ENCODE data around the gene CPA4.

Gene CPA4

DNA sequence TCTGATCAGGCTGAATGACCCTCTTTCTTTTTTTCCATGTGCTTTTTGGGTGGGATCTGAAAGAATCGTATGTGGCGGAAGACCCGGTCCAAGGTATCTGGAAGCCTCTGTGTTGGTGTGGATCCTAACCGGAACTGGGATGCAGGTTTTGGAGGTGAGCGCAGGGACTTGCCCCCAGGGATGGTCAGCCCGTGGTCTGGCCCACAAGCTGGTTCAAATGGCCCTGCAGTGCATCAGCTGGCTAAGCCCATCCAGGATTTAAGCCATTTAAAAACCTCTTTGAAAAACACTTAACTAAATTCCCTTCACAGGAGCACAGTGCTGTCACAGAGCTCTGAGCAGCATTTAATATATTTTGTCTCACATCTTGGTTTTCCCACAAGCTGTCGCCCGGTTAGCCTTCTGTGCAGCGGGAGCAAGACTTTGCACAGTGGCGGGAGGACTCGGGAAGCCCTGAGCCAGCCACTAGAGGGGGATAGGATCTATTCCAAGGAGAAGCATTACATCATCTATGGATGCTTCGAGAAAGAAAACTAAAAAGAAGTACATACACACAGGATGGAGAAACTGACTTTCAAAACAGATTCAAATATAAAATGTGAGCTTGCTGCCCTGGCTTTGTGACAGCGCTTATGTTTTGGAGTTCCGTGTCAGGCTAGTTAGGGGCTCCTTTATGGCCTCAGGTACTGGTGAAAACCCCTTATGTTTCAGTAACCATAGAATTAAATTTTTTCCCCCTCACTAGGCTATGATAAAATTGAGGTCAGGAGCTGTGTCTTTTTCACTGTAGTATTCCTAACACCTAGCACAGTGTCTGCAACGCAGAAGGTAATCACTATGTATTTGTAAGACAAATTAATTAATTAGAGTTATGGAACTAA is 15.0 kb upstream of the CPA4 start:
- no peaks in the 10 kb centered on the region for H3K4me1 ChIP-seq (ENCODE audit: control insufficient read depth, insufficient read depth, low read length)
- H3K9me3 ChIP-seq (ENCODE audit: control insufficient read depth, low read length) = no peaks in the 10 kb centered on the region
- no peaks in the 10 kb centered on the region for H3K36me3 ChIP-seq (ENCODE audit: control insufficient read depth, insufficient read depth, low read length)
- H3K9ac ChIP-seq (ENCODE audit: low read length) = no peak overlapping the region
- peaks cover under 1% of the 10 kb centered on the region for H3K27me3 ChIP-seq (ENCODE audit: control insufficient read depth, insufficient read depth, low read length)
- no peak overlapping the region for H3K4me3 ChIP-seq (ENCODE audit: low read length)

GRCh38 chr7:130278860-130279259 is 14.1 kb upstream of the CPA4 start:
- Histone ChIP-seq H3K4me1 (ENCODE audit: control insufficient read depth, insufficient read depth, low read length) (no peaks in the 10 kb centered on the region), H3K4me3 (ENCODE audit: low read length) (no peak overlapping the region), H3K9me3 (ENCODE audit: control insufficient read depth, low read length) (no peaks in the 10 kb centered on the region), H3K27me3 (ENCODE audit: control insufficient read depth, insufficient read depth, low read length) (no peaks in the 10 kb centered on the region), H3K9ac (ENCODE audit: low read length) (no peak overlapping the region), H3K36me3 (ENCODE audit: control insufficient read depth, insufficient read depth, low read length) (no peaks in the 10 kb centered on the region)

- Histone ChIP-seq H3K27me3 (ENCODE audit: control insufficient read depth, insufficient read depth, low read length) (no peaks in the 10 kb centered on the region), H3K36me3 (ENCODE audit: control insufficient read depth, insufficient read depth, low read length) (no peaks in the 10 kb centered on the region), H3K4me1 (ENCODE audit: control insufficient read depth, insufficient read depth, low read length) (no peaks in the 10 kb centered on the region), H3K9ac (ENCODE audit: low read length) (no peak overlapping the region), H3K9me3 (ENCODE audit: control insufficient read depth, low read length) (no peaks in the 10 kb centered on the region), H3K4me3 (ENCODE audit: low read length) (no peak overlapping the region)
Measured at GRCh38 chr7:130279286-130279685, 13.7 kb upstream of the CPA4 start.

- Histone ChIP-seq H3K4me3 (ENCODE audit: low read length) (no peak overlapping the region), H3K27me3 (ENCODE audit: control insufficient read depth, insufficient read depth, low read length) (no peaks in the 10 kb centered on the region), H3K36me3 (ENCODE audit: control insufficient read depth, insufficient read depth, low read length) (no peaks in the 10 kb centered on the region), H3K9me3 (ENCODE audit: control insufficient read depth, low read length) (no peaks in the 10 kb centered on the region), H3K9ac (ENCODE audit: low read length) (no peak overlapping the region), H3K4me1 (ENCODE audit: control insufficient read depth, insufficient read depth, low read length) (no peaks in the 10 kb centered on the region)
Measured at GRCh38 chr7:130279906-130280305, 13.1 kb upstream of the CPA4 start.

DNA sequence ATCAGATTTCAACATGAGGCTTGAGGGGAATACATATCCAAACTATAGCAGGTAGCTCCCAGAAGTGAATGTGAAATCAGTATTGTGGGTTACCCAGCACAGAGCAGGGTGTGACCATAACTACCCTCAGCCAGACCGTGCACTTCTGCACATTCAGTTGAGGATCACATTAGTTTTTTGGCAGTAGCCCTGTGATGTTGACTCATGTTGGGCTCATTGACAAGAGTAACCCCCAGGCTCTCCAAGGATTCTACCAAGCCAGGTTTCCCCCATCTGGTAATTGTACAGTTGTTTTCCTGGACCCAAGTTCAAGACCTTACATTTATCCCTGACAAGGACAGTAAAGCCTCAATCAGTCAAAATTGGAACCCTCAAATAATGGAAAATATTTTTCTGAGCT is 11.7 kb upstream of the CPA4 start:
- H3K9me3 ChIP-seq (ENCODE audit: control insufficient read depth, low read length) = no peaks in the 10 kb centered on the region
- no peak overlapping the region for H3K4me3 ChIP-seq (ENCODE audit: low read length)
- H3K36me3 ChIP-seq (ENCODE audit: control insufficient read depth, insufficient read depth, low read length) = no peaks in the 10 kb centered on the region
- H3K27me3 ChIP-seq (ENCODE audit: control insufficient read depth, insufficient read depth, low read length) = no peaks in the 10 kb centered on the region
- H3K9ac ChIP-seq (ENCODE audit: low read length) = no peak overlapping the region
- no peaks in the 10 kb centered on the region for H3K4me1 ChIP-seq (ENCODE audit: control insufficient read depth, insufficient read depth, low read length)

- H3K4me3 ChIP-seq (ENCODE audit: low read length) = no peak overlapping the region
- no peaks in the 10 kb centered on the region for H3K36me3 ChIP-seq (ENCODE audit: control insufficient read depth, insufficient read depth, low read length)
- no peaks in the 10 kb centered on the region for H3K27me3 ChIP-seq (ENCODE audit: control insufficient read depth, insufficient read depth, low read length)
- no peaks in the 10 kb centered on the region for H3K4me1 ChIP-seq (ENCODE audit: control insufficient read depth, insufficient read depth, low read length)
- H3K9me3 ChIP-seq (ENCODE audit: control insufficient read depth, low read length) = no peaks in the 10 kb centered on the region
- no peak overlapping the region for H3K9ac ChIP-seq (ENCODE audit: low read length)
Measured at GRCh38 chr7:130286881-130287280, 6.1 kb upstream of the CPA4 start.

DNA sequence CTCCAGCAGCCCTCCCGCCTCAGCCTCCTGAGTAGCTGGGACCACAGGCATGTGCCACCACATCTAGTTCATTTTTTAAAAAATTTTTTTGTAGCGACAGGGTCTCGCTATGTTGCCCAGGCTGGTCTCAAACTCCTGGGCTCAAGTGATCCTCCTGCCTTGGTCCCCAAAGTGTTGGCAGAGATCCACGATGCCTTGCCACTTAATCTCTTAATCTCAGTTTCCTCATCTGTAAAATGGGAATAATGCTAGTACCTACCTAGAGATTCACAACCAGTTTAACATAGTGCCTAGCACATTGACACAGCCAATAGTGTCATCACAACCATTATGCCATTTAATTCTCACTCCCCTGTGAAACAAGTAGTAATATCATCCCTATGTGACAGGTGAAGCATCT is 4.8 kb upstream of the CPA4 start:
- Histone ChIP-seq H3K36me3 (ENCODE audit: control insufficient read depth, insufficient read depth, low read length) (no peaks in the 10 kb centered on the region), H3K9me3 (ENCODE audit: control insufficient read depth, low read length) (no peaks in the 10 kb centered on the region), H3K4me1 (ENCODE audit: control insufficient read depth, insufficient read depth, low read length) (no peaks in the 10 kb centered on the region), H3K27me3 (ENCODE audit: control insufficient read depth, insufficient read depth, low read length) (no peaks in the 10 kb centered on the region), H3K9ac (ENCODE audit: low read length) (no peak overlapping the region), H3K4me3 (ENCODE audit: low read length) (no peak overlapping the region)

- Histone ChIP-seq H3K9me3 (ENCODE audit: control insufficient read depth, low read length) (no peaks in the 10 kb centered on the region), H3K4me1 (ENCODE audit: control insufficient read depth, insufficient read depth, low read length) (no peaks in the 10 kb centered on the region), H3K9ac (ENCODE audit: low read length) (no peak overlapping the region), H3K4me3 (ENCODE audit: low read length) (no peak overlapping the region), H3K27me3 (ENCODE audit: control insufficient read depth, insufficient read depth, low read length) (no peaks in the 10 kb centered on the region), H3K36me3 (ENCODE audit: control insufficient read depth, insufficient read depth, low read length) (no peaks in the 10 kb centered on the region)
Measured at GRCh38 chr7:130288829-130289228, 4.1 kb upstream of the CPA4 start.

GRCh38 chr7:130289478-130289877 is 3.5 kb upstream of the CPA4 start:
- Histone ChIP-seq H3K4me3 (ENCODE audit: low read length) (no peak overlapping the region), H3K9me3 (ENCODE audit: control insufficient read depth, low read length) (no peaks in the 10 kb centered on the region)

GRCh38 chr7:130290745-130291144 is 2.2 kb upstream of the CPA4 start:
- H3K36me3 ChIP-seq (ENCODE audit: control insufficient read depth, insufficient read depth, low read length) = no peaks in the 10 kb centered on the region
- H3K4me1 ChIP-seq (ENCODE audit: control insufficient read depth, insufficient read depth, low read length) = no peaks in the 10 kb centered on the region
- H3K27me3 ChIP-seq (ENCODE audit: control insufficient read depth, insufficient read depth, low read length) = no peaks in the 10 kb centered on the region
- no peaks in the 10 kb centered on the region for H3K9me3 ChIP-seq (ENCODE audit: control insufficient read depth, low read length)
- no peak overlapping the region for H3K4me3 ChIP-seq (ENCODE audit: low read length)
- H3K9ac ChIP-seq (ENCODE audit: low read length) = no peak overlapping the region

More at GRCh38 chr7:130289478-130289877, 3.5 kb upstream of the CPA4 start:
- Histone ChIP-seq H3K4me1 (ENCODE audit: control insufficient read depth, insufficient read depth, low read length) (no peaks in the 10 kb centered on the region), H3K36me3 (ENCODE audit: control insufficient read depth, insufficient read depth, low read length) (no peaks in the 10 kb centered on the region), H3K9ac (ENCODE audit: low read length) (no peak overlapping the region), H3K27me3 (ENCODE audit: control insufficient read depth, insufficient read depth, low read length) (no peaks in the 10 kb centered on the region)

DNA sequence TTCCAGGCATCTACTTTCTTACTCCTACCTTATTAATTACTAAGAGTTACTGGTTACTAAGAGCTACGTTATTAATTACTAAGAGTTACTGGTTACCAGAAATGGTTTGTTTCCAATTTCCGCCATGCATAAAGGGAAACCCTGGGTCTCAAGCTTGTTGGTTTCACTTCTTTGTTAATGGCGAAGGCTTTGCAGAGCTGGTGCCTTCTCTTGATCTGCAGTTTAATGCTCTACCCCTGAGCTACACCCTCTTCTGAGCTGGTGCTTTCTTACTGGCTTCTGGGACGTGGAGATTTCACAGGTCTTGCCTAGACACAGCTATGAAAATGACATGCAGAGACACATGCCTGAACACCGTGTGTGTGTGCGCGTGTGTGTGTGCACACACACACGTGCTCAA is 560 bp downstream of the CPA4 start:
- Histone ChIP-seq H3K4me1 (ENCODE audit: control insufficient read depth, insufficient read depth, low read length) (no peaks in the 10 kb centered on the region), H3K27me3 (ENCODE audit: control insufficient read depth, insufficient read depth, low read length) (no peaks in the 10 kb centered on the region), H3K9ac (ENCODE audit: low read length) (no peak overlapping the region), H3K36me3 (ENCODE audit: control insufficient read depth, insufficient read depth, low read length) (no peaks in the 10 kb centered on the region), H3K9me3 (ENCODE audit: control insufficient read depth, low read length) (no peaks in the 10 kb centered on the region), H3K4me3 (ENCODE audit: low read length) (no peak overlapping the region)

DNA sequence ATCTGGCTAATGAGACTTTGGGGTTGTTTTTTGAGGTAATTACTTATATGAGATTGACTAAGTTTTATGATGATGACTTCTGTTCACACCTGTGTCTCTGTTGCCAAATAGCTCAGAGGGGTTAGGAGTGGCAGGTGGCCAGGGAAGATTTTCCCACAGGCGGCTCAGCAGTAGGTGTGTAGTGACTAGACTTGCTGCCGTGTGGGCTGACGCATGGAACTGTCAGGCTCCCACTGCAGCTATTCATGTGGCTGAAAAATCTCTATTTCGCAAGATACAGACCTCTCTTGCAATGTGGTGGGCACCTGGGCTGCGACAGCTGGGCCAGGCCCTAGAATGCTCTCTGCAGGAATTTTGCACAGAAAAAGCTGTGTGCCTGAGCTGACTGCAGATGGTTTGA is 1.4 kb downstream of the CPA4 start:
- H3K36me3 ChIP-seq (ENCODE audit: control insufficient read depth, insufficient read depth, low read length) = no peaks in the 10 kb centered on the region
- H3K4me1 ChIP-seq (ENCODE audit: control insufficient read depth, insufficient read depth, low read length) = no peaks in the 10 kb centered on the region
- no peak overlapping the region for H3K9ac ChIP-seq (ENCODE audit: low read length)
- no peaks in the 10 kb centered on the region for H3K27me3 ChIP-seq (ENCODE audit: control insufficient read depth, insufficient read depth, low read length)
- H3K9me3 ChIP-seq (ENCODE audit: control insufficient read depth, low read length) = no peaks in the 10 kb centered on the region
- H3K4me3 ChIP-seq (ENCODE audit: low read length) = no peak overlapping the region

Data from mucosa of stomach (tissue), 1 donor.